ENCODE measurements around the gene NAGLU. TPM values are rescaled to one million over a fixed set of nuclear protein-coding genes. Genes with fewer than 3 reads are reported as not detected.

NAGLU gene
- total and polyA plus RNA-seq, 2 of the 13 experiments (the other 11 are each of a cell fraction or from before 2014, with no cell fraction given), result 28.2 to 40.1 TPM

- no peak for TF ChIP-seq RAD21 (CRISPR knock-in tag; IDR thresholded peaks at IDR 0.05)
- no peak for TF ChIP-seq ZNF20 (CRISPR knock-in tag; IDR thresholded peaks at IDR 0.05)
- no peak for TF ChIP-seq CENPBD1 (CRISPR knock-in tag; IDR thresholded peaks at IDR 0.05; ENCODE audit: borderline replicate concordance, low read depth)
- 0 out of 2 replicates have a peak, but pooled peaks have one; percentile 50 for TF ChIP-seq ZNF333 (CRISPR knock-in tag; IDR thresholded peaks at IDR 0.05; ENCODE audit: borderline replicate concordance)
- TF ChIP-seq HNRNPUL1 (IDR thresholded peaks at IDR 0.05; ENCODE audit: low read depth, low read length), result no peak
- TF ChIP-seq ZNF234 (CRISPR knock-in tag; conservative IDR thresholded peaks at IDR 0.05), result no peak
- no peak for TF ChIP-seq YEATS4 (CRISPR knock-in tag; IDR thresholded peaks at IDR 0.05; ENCODE audit: borderline replicate concordance)
- no peak for TF ChIP-seq GATAD2A (CRISPR knock-in tag; IDR thresholded peaks at IDR 0.05)
- TF ChIP-seq AKAP8 (CRISPR knock-in tag; IDR thresholded peaks at IDR 0.05), result no peak
- no peak for TF ChIP-seq ZNF207 (IDR thresholded peaks at IDR 0.05; ENCODE audit: borderline replicate concordance)
- 0 out of 2 replicates have a peak, but pooled peaks have one; percentile 30 for TF ChIP-seq NRL (CRISPR knock-in tag; IDR thresholded peaks at IDR 0.05; ENCODE audit: borderline replicate concordance)
- no peak for TF ChIP-seq ZMAT3 (CRISPR knock-in tag; conservative IDR thresholded peaks at IDR 0.05)
- no peak for TF ChIP-seq HOMEZ (CRISPR knock-in tag; IDR thresholded peaks at IDR 0.05; ENCODE audit: low read depth)
- TF ChIP-seq PAF1 (CRISPR knock-in tag; IDR thresholded peaks at IDR 0.05), result 0 out of 2 replicates have a peak, but pooled peaks have one; percentile 41
- TF ChIP-seq CHD2 (IDR thresholded peaks at IDR 0.05; ENCODE audit: low read depth, low read length), result no peak
- no peak for TF ChIP-seq GMEB2 (CRISPR knock-in tag; IDR thresholded peaks at IDR 0.05; ENCODE audit: low read depth)
- TF ChIP-seq GATAD1 (CRISPR knock-in tag; IDR thresholded peaks at IDR 0.05), result no peak
- TF ChIP-seq ZNF788 (CRISPR knock-in tag; IDR thresholded peaks at IDR 0.05; ENCODE audit: borderline replicate concordance), result 0 out of 2 replicates have a peak, but pooled peaks have one; percentile 20
- TF ChIP-seq CC2D1A (CRISPR knock-in tag; IDR thresholded peaks at IDR 0.05), result no peak
- no peak for TF ChIP-seq ZFP36 (IDR thresholded peaks at IDR 0.05; ENCODE audit: borderline replicate concordance, low read depth, low read length, partially characterized antibody)
- TF ChIP-seq ZSCAN20 (CRISPR knock-in tag; IDR thresholded peaks at IDR 0.05; ENCODE audit: borderline replicate concordance), result no peak
- TF ChIP-seq CSRNP1 (CRISPR knock-in tag; IDR thresholded peaks at IDR 0.05), result no peak
- TF ChIP-seq PHF20 (CRISPR knock-in tag; IDR thresholded peaks at IDR 0.05), result no peak
- no peak for TF ChIP-seq ZNF589 (CRISPR knock-in tag; conservative IDR thresholded peaks at IDR 0.05)
- no peak for TF ChIP-seq ASH2L (IDR thresholded peaks at IDR 0.05; ENCODE audit: insufficient read length, low read depth, low read length)
- no peak for TF ChIP-seq MLX (CRISPR knock-in tag; IDR thresholded peaks at IDR 0.05)
Measured at GRCh38 chr17:42565523-42566214, 29.6 kb downstream of the NAGLU start (continued).

All from HepG2 (cell line).